HG03378 (cell line): ENCODE measurements around the gene ARMC10.
"Not testable (repeated sequence)": the region's sequence is repeated elsewhere in the genome, so short reads cannot be mapped to it uniquely, and the experiment has no call there.

Experiments used
- ATAC-seq: cut with Tn5 transposase; IDR thresholded peaks from one replicate; pipeline ENCODE4 v1.9.1; 2021; ENCODE audit warnings: mild to moderate bottlenecking, moderate library complexity; ENCODE audit not compliant: unreplicated experiment

ARMC10 gene

GRCh38 chr7:103121641-103122040 lies 46.7 kb downstream of the ARMC10 start:
- no peak for ATAC-seq

- ATAC-seq, result no peak
These were observed 48.6 kb downstream of the ARMC10 start for GRCh38 chr7:103123529-103123928.

- no peak for ATAC-seq
These were observed 49.6 kb downstream of the ARMC10 start for GRCh38 chr7:103124429-103124979.

GRCh38 chr7:103127006-103127405 lies 52.1 kb downstream of the ARMC10 start:
- ATAC-seq, result no peak

GRCh38 chr7:103129702-103130549 lies 55.0 kb downstream of the ARMC10 start:
- no peak for ATAC-seq

- ATAC-seq, result no peak
These were observed 56.1 kb downstream of the ARMC10 start for GRCh38 chr7:103130901-103131624.

- ATAC-seq, result no peak
These were observed 58.2 kb downstream of the ARMC10 start for GRCh38 chr7:103132995-103133688.

GRCh38 chr7:103134836-103135554 lies 60.1 kb downstream of the ARMC10 start:
- no peak for ATAC-seq

- ATAC-seq, result no peak
These were observed 65.1 kb downstream of the ARMC10 start for GRCh38 chr7:103140061-103140460.

GRCh38 chr7:103140685-103141084 lies 65.7 kb downstream of the ARMC10 start:
- ATAC-seq, result no peak

GRCh38 chr7:103141753-103142404 lies 66.9 kb downstream of the ARMC10 start:
- no peak for ATAC-seq

- ATAC-seq, result no peak
These were observed 67.6 kb downstream of the ARMC10 start for GRCh38 chr7:103142494-103142893.

- ATAC-seq, result no peak
These were observed 68.9 kb downstream of the ARMC10 start for GRCh38 chr7:103143868-103144267.

GRCh38 chr7:103144754-103145153 lies 69.8 kb downstream of the ARMC10 start:
- ATAC-seq, result not testable (repeated sequence)

GRCh38 chr7:103148131-103148993 lies 73.4 kb downstream of the ARMC10 start:
- no peak for ATAC-seq
